Erythroblast (primary cell): ENCODE results near the gene L3MBTL4.

Experiments
- GATA1 ChIP-seq: IDR thresholded peaks from 2 replicates; pipeline ENCODE4 v1.6.1; 2011; ENCODE audit warnings: low read depth, mild to moderate bottlenecking, control low read depth, low read length, moderate library complexity
- POLR2A ChIP-seq: IDR thresholded peaks from 2 replicates; pipeline ENCODE4 v1.6.1; 2011; ENCODE audit warnings: mild to moderate bottlenecking, low read length

DNA sequence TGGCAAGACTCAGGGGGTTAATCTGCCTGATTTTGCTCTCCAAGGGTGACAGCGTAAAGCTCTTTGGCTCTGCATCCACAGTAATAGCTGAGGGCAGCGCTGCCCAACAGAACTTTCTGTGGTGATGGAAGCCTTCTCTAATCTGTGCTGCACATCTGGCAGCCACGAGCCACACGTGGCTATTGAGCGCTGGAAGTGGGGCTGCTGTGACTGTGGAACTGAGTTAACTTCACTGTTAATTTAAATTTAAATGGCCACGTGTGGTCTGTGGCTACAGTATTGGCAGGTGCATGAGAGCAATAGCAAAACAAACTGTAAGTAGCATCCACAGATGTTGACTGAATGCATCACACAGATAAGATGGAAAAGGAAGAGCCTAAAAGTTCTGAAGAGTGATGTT is 472.1 kb downstream of the L3MBTL4 start:
- no peak for TF ChIP-seq POLR2A
- no peak for TF ChIP-seq GATA1
